H1 (cell line): ENCODE measurements around the gene PVALB. TPM values are rescaled to one million over a fixed set of nuclear protein-coding genes. Genes with fewer than 3 reads are reported as not detected.

Experiments
- polyA plus RNA-seq, 7 experiments: library from polyadenylated mRNA; depleted of rRNA in 3 of 7; stranded (reverse) in 5 of 7; unstranded in 2 of 7; fragments of >200 nt in 5 of 7; fragments of 200-250 nt in 2 of 7; gene quantifications; 1 replicate in 5 of 7; 2 replicates in 1 of 7; 4 replicates in 1 of 7; pipeline versions ENCODE4 v1.2.1 to v1.2.3, GENCODE V29; 2011 to 2013; ENCODE audit warnings: missing spikeins in 2 of 7, mixed read lengths in 2 of 7
- total RNA-seq: library from RNA; stranded (reverse); fragmentation: NEBNext Ultra II Directional; extraction: Animal tissue kit (Norgen Biotek cat#: 25700); gene quantifications from 2 replicates; pipeline ENCODE4 v1.2.1, GENCODE V29; 2021

Gene PVALB
- total and polyA plus RNA-seq, 2 of the 8 experiments (the other 6 are each of a cell fraction or from before 2014, with no cell fraction given), result 1.7 to 5.4 TPM

Other genes starting within 250 kb of the PVALB start
- gene CACNG2, start 113.3 kb downstream of the PVALB start, total RNA-seq, result not detected in 2 replicates
- gene CACNG2, start 113.3 kb downstream of the PVALB start, polyA plus RNA-seq (2011; rRNA removed), result not detected in 2 replicates
- 44.0 and 46.2 TPM in 2 replicates for gene IFT27, start 40.9 kb downstream of the PVALB start, total RNA-seq
- gene IFT27, start 40.9 kb downstream of the PVALB start, polyA plus RNA-seq (2011; rRNA removed), result 36.4 and 43.9 TPM in 2 replicates
- gene NCF4, start 44.0 kb upstream of the PVALB start, total RNA-seq, result not detected in 2 replicates
- gene NCF4, start 44.0 kb upstream of the PVALB start, polyA plus RNA-seq (2011; rRNA removed), result 0.20 TPM in 1 of 2 replicates, not detected in the other
- not detected in 2 replicates for gene CSF2RB, start 96.6 kb upstream of the PVALB start, total RNA-seq
- gene CSF2RB, start 96.6 kb upstream of the PVALB start, polyA plus RNA-seq (2011; rRNA removed), result 0.02 TPM in 1 of 2 replicates, not detected in the other
- gene TST, start 202.4 kb upstream of the PVALB start, total RNA-seq, result 22.6 and 23.6 TPM in 2 replicates
- gene TST, start 202.4 kb upstream of the PVALB start, polyA plus RNA-seq (2011; rRNA removed), result 61.6 and 82.8 TPM in 2 replicates
- 86.0 and 89.9 TPM in 2 replicates for gene MPST, start 202.7 kb upstream of the PVALB start, total RNA-seq
- 124 and 229 TPM in 2 replicates for gene MPST, start 202.7 kb upstream of the PVALB start, polyA plus RNA-seq (2011; rRNA removed)
- 35.8 and 39.4 TPM in 2 replicates for gene KCTD17, start 234.7 kb upstream of the PVALB start, total RNA-seq
- gene KCTD17, start 234.7 kb upstream of the PVALB start, polyA plus RNA-seq (2011; rRNA removed), result 44.0 and 69.0 TPM in 2 replicates